DND-41 (cell line): ENCODE data around the gene RALGPS2.

ENCODE experiments used
- ATAC-seq: fragments of 200-7000 bp; cut with Tn5 transposase; 3 replicates; pipeline ENCODE4 v1.9.1; 2021; ENCODE audit warnings: low read depth; ENCODE audit not compliant: insufficient read depth
- DNase-seq: peaks from one replicate; pipeline ENCODE4 v3.0.0-alpha.2; 2020
- H2AFZ ChIP-seq: 2 replicates; pipeline ENCODE4 v1.6.0; 2012; ENCODE audit warnings: low read depth, low read length
- H3K27ac ChIP-seq: 2 replicates; pipeline ENCODE4 v1.5.1; 2012; ENCODE audit warnings: low read length, inconsistent platforms
- H3K27me3 ChIP-seq: fragments of 200-600 bp; sonication (generic); 2 replicates; pipeline ENCODE4 v1.6.0; 2012; ENCODE audit warnings: low read length, mild to moderate bottlenecking, inconsistent platforms; ENCODE audit not compliant: insufficient read depth, poor library complexity
- H3K36me3 ChIP-seq: 2 replicates; pipeline ENCODE4 v1.5.1; 2012; ENCODE audit warnings: low read length, inconsistent platforms; ENCODE audit not compliant: insufficient read depth
- H3K4me1 ChIP-seq: 2 replicates; pipeline ENCODE4 v1.5.1; 2012; ENCODE audit warnings: mild to moderate bottlenecking, low read length; ENCODE audit not compliant: insufficient read depth
- H3K4me2 ChIP-seq: 2 replicates; pipeline ENCODE4 v1.6.0; 2012; ENCODE audit warnings: mild to moderate bottlenecking, moderate library complexity, low read length, inconsistent platforms; ENCODE audit not compliant: insufficient read depth
- H3K4me3 ChIP-seq, 2 experiments: fragments of 200-600 bp in 1 of 2; shearing (Covaris generic) in 1 of 2; 2 replicates each; pipeline ENCODE4 v1.5.1; 2012 to 2016; ENCODE audit warnings: inconsistent platforms in 2 of 2, low read length in 2 of 2, mild to moderate bottlenecking in 2 of 2, low read depth in 1 of 2, moderate library complexity in 1 of 2
- H3K79me2 ChIP-seq: 2 replicates; pipeline ENCODE4 v1.6.0; 2012; ENCODE audit warnings: low read length, inconsistent platforms; ENCODE audit not compliant: insufficient read depth
- H3K9ac ChIP-seq: 2 replicates; pipeline ENCODE4 v1.6.0; 2012; ENCODE audit warnings: low read depth, mild to moderate bottlenecking, inconsistent platforms, low read length, moderate library complexity
- H3K9me3 ChIP-seq: 2 replicates; pipeline ENCODE4 v1.5.1; 2012; ENCODE audit warnings: low read length, moderate library complexity, mild to moderate bottlenecking, inconsistent platforms; ENCODE audit not compliant: insufficient read depth, severe bottlenecking
- H4K20me1 ChIP-seq: 2 replicates; pipeline ENCODE4 v1.6.0; 2012; ENCODE audit warnings: low read length; ENCODE audit not compliant: insufficient read depth
- CTCF ChIP-seq: IDR thresholded peaks from 2 replicates; pipeline ENCODE4 v1.5.1; 2012; ENCODE audit warnings: borderline replicate concordance, low read length, moderate library complexity, mild to moderate bottlenecking; ENCODE audit not compliant: poor library complexity, severe bottlenecking; ENCODE audit errors: extremely low read depth
- EZH2 ChIP-seq: IDR thresholded peaks from 3 replicates; pipeline ENCODE4 v1.6.1; 2012; ENCODE audit warnings: borderline replicate concordance, low read depth, mild to moderate bottlenecking, moderate library complexity, low read length, inconsistent platforms; ENCODE audit not compliant: severe bottlenecking

RALGPS2 gene

GRCh38 chr1:178739285-178740045 is 14.4 kb downstream of the RALGPS2 start:
- peaks cover 44% of the 10 kb centered on the region for H3K36me3 ChIP-seq
- DNase-seq (no peak), ATAC-seq (no peak)
- H3K4me2 ChIP-seq, result no peak overlapping the region
- no peaks in the 10 kb centered on the region for H4K20me1 ChIP-seq
- TF ChIP-seq CTCF (no peak), EZH2 (no peak)
- peaks cover 7% of the 10 kb centered on the region for H3K9me3 ChIP-seq
- no peak overlapping the region for H2AFZ ChIP-seq
- peaks cover 6% of the 10 kb centered on the region; the same call in 1 of the 2 replicates for H3K79me2 ChIP-seq
- no peaks in the 10 kb centered on the region for H3K4me1 ChIP-seq
- no peak overlapping the region for H3K9ac ChIP-seq
- no peak overlapping the region for H3K27ac ChIP-seq
- no peak overlapping the region for H3K4me3 ChIP-seq
- no peaks in the 10 kb centered on the region for H3K27me3 ChIP-seq

GRCh38 chr1:178740491-178740890 is 15.4 kb downstream of the RALGPS2 start:
- Histone ChIP-seq H3K4me3 (no peak overlapping the region), H3K27ac (no peak overlapping the region), H3K27me3 (no peaks in the 10 kb centered on the region), H3K79me2 (no peaks in the 10 kb centered on the region), H3K9me3 (peaks cover 7% of the 10 kb centered on the region), H2AFZ (no peak overlapping the region), H4K20me1 (no peaks in the 10 kb centered on the region), H3K36me3 (peaks cover 44% of the 10 kb centered on the region), H3K4me2 (no peak overlapping the region), H3K9ac (no peak overlapping the region), H3K4me1 (no peaks in the 10 kb centered on the region)
- ATAC-seq (no peak), DNase-seq (no peak)
- no peak for TF ChIP-seq CTCF
- TF ChIP-seq EZH2, result no peak

- DNase-seq (no peak), ATAC-seq (no peak)
- Histone ChIP-seq H2AFZ (no peak overlapping the region), H3K4me2 (no peak overlapping the region), H3K4me1 (no peaks in the 10 kb centered on the region), H3K4me3 (no peak overlapping the region), H3K27ac (no peak overlapping the region), H3K9me3 (peaks cover 7% of the 10 kb centered on the region), H3K36me3 (peaks cover 44% of the 10 kb centered on the region), H3K9ac (no peak overlapping the region), H4K20me1 (no peaks in the 10 kb centered on the region), H3K27me3 (no peaks in the 10 kb centered on the region), H3K79me2 (no peaks in the 10 kb centered on the region)
- no peak for TF ChIP-seq CTCF
- no peak for TF ChIP-seq EZH2
These were observed 15.9 kb downstream of the RALGPS2 start for GRCh38 chr1:178740924-178741323.

- no peaks in the 10 kb centered on the region for H3K4me1 ChIP-seq
- no peak overlapping the region for H3K4me3 ChIP-seq
- H3K79me2 ChIP-seq, result 0 out of 2 replicates have a peak, but pooled peaks cover 3% of the 10 kb centered on the region
- DNase-seq (no peak), ATAC-seq (no peak)
- H3K27ac ChIP-seq, result no peak overlapping the region
- H4K20me1 ChIP-seq, result no peaks in the 10 kb centered on the region
- no peak overlapping the region for H2AFZ ChIP-seq
- H3K4me2 ChIP-seq, result no peak overlapping the region
- peaks cover 7% of the 10 kb centered on the region for H3K9me3 ChIP-seq
- TF ChIP-seq CTCF (no peak), EZH2 (no peak)
- H3K36me3 ChIP-seq, result peaks cover 37% of the 10 kb centered on the region
- no peak overlapping the region for H3K9ac ChIP-seq
- H3K27me3 ChIP-seq, result no peaks in the 10 kb centered on the region
These were observed 18.8 kb downstream of the RALGPS2 start for GRCh38 chr1:178743801-178744200.
